Progenitor cell of endocrine pancreas (in vitro differentiated cells): Measurements from ENCODE around the gene MMEL1. TPM values are rescaled to one million over a fixed set of nuclear protein-coding genes. Genes with fewer than 3 reads are reported as not detected.

Source experiments
- DNase-seq: peaks from one replicate; pipeline ENCODE4 v3.0.0; 2021; ENCODE audit warnings: low spot score; ENCODE audit not compliant: unreplicated experiment
- H3K27ac Mint-ChIP-seq: 2 replicates; pipeline ENCODE4 v1.8.0; 2021; ENCODE audit warnings: mild to moderate bottlenecking, moderate library complexity, mixed read lengths
- H3K27me3 Mint-ChIP-seq: 2 replicates; pipeline ENCODE4 v1.8.0; 2021; ENCODE audit warnings: mixed read lengths
- H3K36me3 Mint-ChIP-seq: 2 replicates; pipeline ENCODE4 v1.8.0; 2022; ENCODE audit warnings: mixed read lengths; ENCODE audit not compliant: insufficient read depth
- H3K4me1 Mint-ChIP-seq: 2 replicates; pipeline ENCODE4 v1.8.0; 2021; ENCODE audit warnings: low read depth, mixed read lengths
- H3K4me3 Mint-ChIP-seq: 2 replicates; pipeline ENCODE4 v1.8.0; 2021; ENCODE audit warnings: low read depth, mild to moderate bottlenecking, moderate library complexity, mixed read lengths
- H3K9me3 Mint-ChIP-seq: 2 replicates; pipeline ENCODE4 v1.8.0; 2021; ENCODE audit warnings: low read depth, mixed read lengths
- total RNA-seq: library from RNA; stranded (reverse); gene quantifications from 2 replicates; pipeline ENCODE4 v1.2.1, GENCODE V29; 2021
- TF ChIP-seq, protein P1 (sequence below): fragments of 200-600 bp; sonication (generic); IDR thresholded peaks from one replicate; pipeline ENCODE4 v1.5.0; 2021; ENCODE audit warnings: antibody characterized with exemption, mild to moderate bottlenecking; ENCODE audit not compliant: unreplicated experiment

MMEL1 gene
- total RNA-seq, 1 donor from 2014 or later = 0.93 TPM

DNA sequence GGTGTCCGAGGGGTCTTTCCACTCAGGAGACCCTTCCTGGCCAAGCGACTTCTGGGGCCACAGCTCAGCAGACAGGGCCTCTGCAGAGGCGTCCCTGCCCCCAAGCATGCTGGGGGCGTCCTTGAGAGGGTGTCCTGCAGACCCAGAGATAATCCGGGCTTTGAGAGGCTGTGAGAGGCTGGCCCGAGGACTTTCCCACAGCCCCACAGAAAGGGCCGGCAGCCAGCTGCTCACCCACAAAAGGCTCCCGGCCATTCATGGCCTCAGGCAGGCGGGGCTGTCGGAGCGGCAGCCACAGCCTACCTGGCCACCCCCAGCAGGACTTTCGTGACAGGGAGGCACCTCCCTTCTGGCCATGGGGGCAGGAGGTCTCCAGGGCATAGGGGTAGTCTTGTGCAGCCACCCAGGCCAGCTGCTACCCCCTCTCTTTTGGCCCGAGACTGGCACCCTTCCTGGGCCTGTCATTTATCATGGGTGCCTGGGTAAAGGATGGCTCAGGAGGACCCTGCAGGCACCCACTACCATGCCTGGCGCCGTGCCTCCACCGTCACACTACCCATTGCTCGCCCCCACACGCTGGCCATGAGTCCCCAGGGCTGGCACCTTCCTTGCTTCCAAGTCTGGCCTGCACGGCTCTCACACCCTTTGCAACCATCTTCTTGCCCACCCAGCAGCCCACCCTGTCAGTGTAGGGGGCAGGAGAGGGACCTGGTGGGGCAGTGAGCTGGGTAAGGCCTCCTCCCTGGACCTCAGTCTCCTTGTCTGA lies 87.8 kb downstream of the MMEL1 start:
- TF ChIP-seq, protein P1, sequence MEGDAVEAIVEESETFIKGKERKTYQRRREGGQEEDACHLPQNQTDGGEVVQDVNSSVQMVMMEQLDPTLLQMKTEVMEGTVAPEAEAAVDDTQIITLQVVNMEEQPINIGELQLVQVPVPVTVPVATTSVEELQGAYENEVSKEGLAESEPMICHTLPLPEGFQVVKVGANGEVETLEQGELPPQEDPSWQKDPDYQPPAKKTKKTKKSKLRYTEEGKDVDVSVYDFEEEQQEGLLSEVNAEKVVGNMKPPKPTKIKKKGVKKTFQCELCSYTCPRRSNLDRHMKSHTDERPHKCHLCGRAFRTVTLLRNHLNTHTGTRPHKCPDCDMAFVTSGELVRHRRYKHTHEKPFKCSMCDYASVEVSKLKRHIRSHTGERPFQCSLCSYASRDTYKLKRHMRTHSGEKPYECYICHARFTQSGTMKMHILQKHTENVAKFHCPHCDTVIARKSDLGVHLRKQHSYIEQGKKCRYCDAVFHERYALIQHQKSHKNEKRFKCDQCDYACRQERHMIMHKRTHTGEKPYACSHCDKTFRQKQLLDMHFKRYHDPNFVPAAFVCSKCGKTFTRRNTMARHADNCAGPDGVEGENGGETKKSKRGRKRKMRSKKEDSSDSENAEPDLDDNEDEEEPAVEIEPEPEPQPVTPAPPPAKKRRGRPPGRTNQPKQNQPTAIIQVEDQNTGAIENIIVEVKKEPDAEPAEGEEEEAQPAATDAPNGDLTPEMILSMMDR = no peak
- H3K36me3 Mint-ChIP-seq = no peaks in the 10 kb centered on the region
- H3K9me3 Mint-ChIP-seq = no peaks in the 10 kb centered on the region
- H3K4me3 Mint-ChIP-seq = no peak overlapping the region
- DNase-seq = no peak
- no peak overlapping the region for H3K27ac Mint-ChIP-seq
- peaks cover 14% of the 10 kb centered on the region for H3K4me1 Mint-ChIP-seq
- H3K27me3 Mint-ChIP-seq = peaks cover 3% of the 10 kb centered on the region

DNA sequence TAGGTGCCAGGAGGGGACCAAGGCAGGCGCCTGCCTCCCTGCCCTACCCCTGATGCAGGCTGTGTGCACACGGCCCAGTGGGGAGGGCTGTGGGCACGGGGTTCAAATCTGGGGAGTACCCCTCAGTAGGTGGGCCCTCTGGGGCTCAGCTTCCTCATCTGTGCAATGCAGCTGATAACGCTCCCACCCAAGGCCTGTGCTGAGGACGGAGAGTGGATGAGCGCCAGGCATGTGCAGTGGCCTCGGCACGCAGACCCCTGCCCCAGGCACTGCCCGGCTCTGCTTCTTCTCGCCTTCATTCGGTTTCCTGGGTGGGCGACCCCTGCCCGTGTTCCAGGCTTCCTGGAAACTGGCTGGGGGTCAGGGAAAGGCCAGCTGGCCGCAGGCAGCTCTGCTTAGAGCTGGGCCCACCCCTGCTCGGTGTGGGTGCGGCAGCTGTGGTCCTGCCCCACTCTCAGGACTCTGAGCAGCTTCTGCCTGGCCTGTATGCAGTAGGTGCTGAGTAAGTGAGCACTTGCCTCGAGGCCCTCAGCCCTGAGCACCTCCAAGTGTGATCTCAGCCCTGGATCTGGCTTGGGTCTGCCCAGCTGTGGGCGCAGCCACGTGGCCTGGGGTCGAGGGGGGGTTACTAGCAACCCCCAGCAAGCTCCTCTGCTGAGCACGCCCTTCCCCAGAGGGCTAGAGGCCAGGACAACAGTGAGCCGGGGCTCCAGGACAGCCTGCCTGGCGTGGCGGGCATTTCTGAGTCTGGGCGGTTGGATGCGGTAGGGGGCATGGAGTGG lies 88.5 kb downstream of the MMEL1 start:
- peaks cover 3% of the 10 kb centered on the region for H3K27me3 Mint-ChIP-seq
- no peak overlapping the region for H3K4me3 Mint-ChIP-seq
- H3K27ac Mint-ChIP-seq = no peak overlapping the region

DNA sequence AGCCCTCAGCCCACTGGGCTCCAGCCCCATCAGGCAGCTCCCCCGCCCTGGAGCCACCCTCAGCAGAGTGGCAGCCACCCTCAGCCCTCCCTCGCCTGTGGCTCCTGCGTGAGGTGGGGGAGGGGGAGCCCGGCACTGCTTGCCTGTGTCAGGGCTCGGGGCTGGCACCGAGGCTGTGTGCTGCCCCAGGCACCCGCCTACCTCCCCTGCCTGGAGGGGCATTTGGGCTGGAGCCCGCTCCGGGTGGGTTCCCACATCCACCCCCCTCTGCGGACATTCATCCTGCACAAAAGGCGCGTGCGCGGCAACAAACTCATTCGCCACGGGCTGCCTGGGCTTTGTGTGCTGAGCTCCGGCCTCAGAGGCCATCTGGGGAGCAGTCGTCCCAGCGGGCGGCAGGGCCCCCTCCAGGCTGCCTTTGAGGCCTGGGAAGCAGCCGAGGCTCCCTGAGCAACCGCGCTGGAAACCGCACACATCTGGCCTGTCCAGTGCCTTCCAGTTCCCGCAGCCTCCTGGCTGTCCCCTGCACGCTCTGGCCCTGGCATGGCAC lies 89.2 kb downstream of the MMEL1 start:
- Mint-ChIP-seq H3K27ac (no peak overlapping the region), H3K4me1 (peaks cover 14% of the 10 kb centered on the region), H3K27me3 (peaks cover 3% of the 10 kb centered on the region), H3K9me3 (no peaks in the 10 kb centered on the region), H3K36me3 (no peaks in the 10 kb centered on the region), H3K4me3 (no peak overlapping the region)
- TF ChIP-seq, protein P1 = no peak
- no peak for DNase-seq

More for the DNA sequence above, 88.5 kb downstream of the MMEL1 start:
- Mint-ChIP-seq H3K9me3 (no peaks in the 10 kb centered on the region), H3K4me1 (peaks cover 14% of the 10 kb centered on the region), H3K36me3 (no peaks in the 10 kb centered on the region)
- TF ChIP-seq, protein P1 = no peak
- no peak for DNase-seq

DNA sequence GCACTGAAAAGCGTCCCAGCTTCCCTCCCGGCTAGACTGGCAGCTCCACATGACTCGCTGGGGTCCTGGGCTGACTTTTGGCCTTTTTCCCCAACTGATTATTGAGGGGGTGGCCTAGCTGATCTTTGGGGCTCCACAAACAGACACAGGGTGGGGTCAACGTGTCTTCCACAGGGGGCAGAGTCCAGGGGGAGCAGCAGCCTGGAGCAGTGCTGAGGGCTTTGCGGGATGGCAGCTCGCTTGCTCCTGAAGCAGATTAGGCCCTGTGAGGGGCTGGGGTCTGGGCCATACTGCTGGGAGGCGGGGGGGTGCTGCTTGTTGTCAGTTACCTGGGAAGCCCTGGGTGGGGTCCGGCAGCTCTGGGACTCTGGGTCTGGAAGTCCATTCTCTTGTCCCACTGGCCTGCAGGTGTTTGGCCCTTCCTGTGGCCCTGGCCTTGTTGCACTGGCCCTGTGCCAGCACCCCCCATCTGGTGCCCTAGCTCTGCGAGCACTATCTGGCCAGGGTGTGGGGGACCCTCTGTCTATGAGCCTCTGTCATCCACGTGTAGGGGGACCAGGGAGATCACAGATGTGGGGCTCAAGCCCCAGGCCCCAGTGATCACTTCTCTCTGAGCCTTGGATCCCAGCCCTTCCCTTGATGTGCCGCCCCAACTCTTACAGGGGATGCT lies 90.4 kb downstream of the MMEL1 start:
- Mint-ChIP-seq H3K4me3 (no peak overlapping the region), H3K9me3 (no peaks in the 10 kb centered on the region), H3K4me1 (peaks cover 12% of the 10 kb centered on the region), H3K36me3 (no peaks in the 10 kb centered on the region), H3K27ac (no peak overlapping the region), H3K27me3 (peaks cover 5% of the 10 kb centered on the region)
- DNase-seq = no peak
- TF ChIP-seq, protein P1 = no peak
